Progenitor cell of endocrine pancreas (in vitro differentiated cells): ENCODE measurements around the gene TRAPPC8. TPM values are rescaled to one million over a fixed set of nuclear protein-coding genes. Genes with fewer than 3 reads are reported as not detected.
"Not testable (repeated sequence)": the region's sequence is repeated elsewhere in the genome, so short reads cannot be mapped to it uniquely, and the experiment has no call there.

ENCODE experiments used
- DNase-seq: peaks from one replicate; pipeline ENCODE4 v3.0.0; 2021; ENCODE audit warnings: low spot score; ENCODE audit not compliant: unreplicated experiment
- H3K27ac Mint-ChIP-seq: 2 replicates; pipeline ENCODE4 v1.8.0; 2021; ENCODE audit warnings: mild to moderate bottlenecking, moderate library complexity, mixed read lengths
- H3K27me3 Mint-ChIP-seq: 2 replicates; pipeline ENCODE4 v1.8.0; 2021; ENCODE audit warnings: mixed read lengths
- H3K36me3 Mint-ChIP-seq: 2 replicates; pipeline ENCODE4 v1.8.0; 2022; ENCODE audit warnings: mixed read lengths; ENCODE audit not compliant: insufficient read depth
- H3K4me1 Mint-ChIP-seq: 2 replicates; pipeline ENCODE4 v1.8.0; 2021; ENCODE audit warnings: low read depth, mixed read lengths
- H3K4me3 Mint-ChIP-seq: 2 replicates; pipeline ENCODE4 v1.8.0; 2021; ENCODE audit warnings: low read depth, mild to moderate bottlenecking, moderate library complexity, mixed read lengths
- H3K9me3 Mint-ChIP-seq: 2 replicates; pipeline ENCODE4 v1.8.0; 2021; ENCODE audit warnings: low read depth, mixed read lengths
- total RNA-seq: library from RNA; stranded (reverse); gene quantifications from 2 replicates; pipeline ENCODE4 v1.2.1, GENCODE V29; 2021
- TF ChIP-seq, protein P1 (sequence below): fragments of 200-600 bp; sonication (generic); IDR thresholded peaks from one replicate; pipeline ENCODE4 v1.5.0; 2021; ENCODE audit warnings: antibody characterized with exemption, mild to moderate bottlenecking; ENCODE audit not compliant: unreplicated experiment

The TRAPPC8 gene
- total RNA-seq, 1 donor from 2014 or later, result 39.8 TPM

DNA sequence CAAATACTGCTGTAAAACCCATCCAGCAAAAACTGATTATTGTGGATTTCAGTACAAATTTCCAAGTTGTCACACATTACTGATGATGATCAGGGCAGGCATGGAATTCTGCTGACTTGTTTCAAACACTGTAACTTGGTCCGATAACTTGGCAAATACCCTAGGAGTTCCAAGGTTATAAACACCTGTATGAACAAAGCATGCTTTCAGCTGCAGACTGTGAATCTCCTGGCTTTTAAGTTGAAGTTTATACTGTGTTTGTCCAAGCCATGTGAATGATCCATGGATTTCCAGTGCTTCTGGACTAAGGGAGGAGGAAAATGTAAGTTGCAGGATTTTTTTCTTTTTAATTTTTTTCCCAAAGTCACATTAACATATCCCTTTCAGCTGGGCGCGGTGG lies 112.2 kb downstream of the TRAPPC8 start:
- no peak for DNase-seq
- no peak overlapping the region for H3K27ac Mint-ChIP-seq
- peaks cover 19% of the 10 kb centered on the region for H3K9me3 Mint-ChIP-seq
- no peaks in the 10 kb centered on the region for H3K4me1 Mint-ChIP-seq
- H3K27me3 Mint-ChIP-seq, result no peaks in the 10 kb centered on the region
- no peak overlapping the region for H3K4me3 Mint-ChIP-seq
- H3K36me3 Mint-ChIP-seq, result peaks cover 40% of the 10 kb centered on the region
- TF ChIP-seq, protein P1, sequence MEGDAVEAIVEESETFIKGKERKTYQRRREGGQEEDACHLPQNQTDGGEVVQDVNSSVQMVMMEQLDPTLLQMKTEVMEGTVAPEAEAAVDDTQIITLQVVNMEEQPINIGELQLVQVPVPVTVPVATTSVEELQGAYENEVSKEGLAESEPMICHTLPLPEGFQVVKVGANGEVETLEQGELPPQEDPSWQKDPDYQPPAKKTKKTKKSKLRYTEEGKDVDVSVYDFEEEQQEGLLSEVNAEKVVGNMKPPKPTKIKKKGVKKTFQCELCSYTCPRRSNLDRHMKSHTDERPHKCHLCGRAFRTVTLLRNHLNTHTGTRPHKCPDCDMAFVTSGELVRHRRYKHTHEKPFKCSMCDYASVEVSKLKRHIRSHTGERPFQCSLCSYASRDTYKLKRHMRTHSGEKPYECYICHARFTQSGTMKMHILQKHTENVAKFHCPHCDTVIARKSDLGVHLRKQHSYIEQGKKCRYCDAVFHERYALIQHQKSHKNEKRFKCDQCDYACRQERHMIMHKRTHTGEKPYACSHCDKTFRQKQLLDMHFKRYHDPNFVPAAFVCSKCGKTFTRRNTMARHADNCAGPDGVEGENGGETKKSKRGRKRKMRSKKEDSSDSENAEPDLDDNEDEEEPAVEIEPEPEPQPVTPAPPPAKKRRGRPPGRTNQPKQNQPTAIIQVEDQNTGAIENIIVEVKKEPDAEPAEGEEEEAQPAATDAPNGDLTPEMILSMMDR, result no peak

DNA sequence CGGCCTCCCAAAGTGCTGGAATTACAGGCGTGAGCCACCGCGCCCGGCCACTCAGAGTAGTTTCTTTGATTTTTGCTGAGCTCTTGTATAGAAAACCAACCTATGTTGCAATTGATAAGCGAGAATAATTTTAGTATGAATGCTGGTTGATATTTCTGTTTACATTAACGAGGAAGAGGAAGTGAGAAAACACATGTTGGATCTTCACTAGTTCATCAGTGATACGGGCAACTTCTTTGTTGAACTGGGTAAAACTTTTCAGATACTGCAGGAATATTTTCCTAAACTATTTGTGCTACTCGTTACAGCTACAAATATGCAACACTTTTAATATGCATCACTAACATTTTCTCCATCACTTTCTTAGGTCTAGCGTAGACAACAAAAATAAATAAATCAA lies 114.3 kb downstream of the TRAPPC8 start:
- Mint-ChIP-seq H3K9me3 (peaks cover 19% of the 10 kb centered on the region), H3K27me3 (no peaks in the 10 kb centered on the region), H3K27ac (no peak overlapping the region), H3K4me1 (no peaks in the 10 kb centered on the region), H3K4me3 (no peak overlapping the region), H3K36me3 (peaks cover 32% of the 10 kb centered on the region)
- TF ChIP-seq, protein P1, result no peak
- no peak for DNase-seq

DNA sequence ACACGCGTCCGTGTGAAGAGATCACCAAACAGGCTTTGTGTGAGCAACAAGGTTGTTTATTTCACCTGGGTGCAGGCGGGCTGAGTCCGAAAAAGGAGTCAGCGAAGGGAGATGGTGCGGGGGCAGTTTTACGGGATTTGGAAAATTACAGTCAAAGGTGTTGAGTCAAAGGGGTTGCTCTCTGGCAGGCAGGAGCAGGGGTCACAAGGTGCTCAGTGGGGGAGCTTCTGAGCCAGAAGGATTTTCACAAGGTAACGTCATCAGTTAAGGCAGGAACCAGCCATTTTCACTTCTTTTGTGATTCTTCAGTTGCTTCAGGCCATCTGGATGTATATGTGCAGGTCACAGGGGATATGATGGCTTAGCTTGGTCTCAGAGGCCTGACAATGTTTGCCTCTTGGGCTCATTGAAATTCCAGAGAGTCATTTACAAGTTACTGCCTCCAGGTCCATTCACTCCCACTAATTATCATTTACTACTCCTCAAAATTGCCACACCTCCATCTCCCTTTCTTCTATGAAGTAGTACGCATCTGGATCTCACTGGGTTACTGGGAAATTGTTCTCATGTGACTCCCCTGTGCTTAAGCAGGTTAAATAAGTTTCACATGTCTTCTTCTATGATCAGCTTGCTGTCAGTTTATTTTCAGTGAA lies 116.1 kb downstream of the TRAPPC8 start:
- H3K4me1 Mint-ChIP-seq, result not testable (repeated sequence)
- H3K9me3 Mint-ChIP-seq, result peaks cover 19% of the 10 kb centered on the region

DNA sequence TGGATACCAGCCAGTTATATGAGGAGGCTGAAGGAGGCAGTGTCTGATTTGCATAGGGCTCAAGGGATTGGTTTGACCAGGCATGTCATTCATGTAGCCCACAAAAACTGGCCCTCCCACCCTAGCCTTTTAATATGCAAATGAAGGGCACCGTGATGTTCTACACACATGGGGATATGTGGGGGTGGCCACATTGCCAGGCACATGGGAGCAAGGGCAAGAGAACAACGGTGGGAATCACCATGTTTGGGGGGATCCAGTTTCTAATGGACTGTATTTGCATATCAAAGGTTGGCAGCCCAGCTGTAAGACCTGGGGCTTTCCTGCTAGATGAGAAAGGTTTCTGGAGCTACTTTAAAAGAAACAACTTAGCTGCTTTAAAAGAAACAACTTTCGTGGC lies 117.2 kb downstream of the TRAPPC8 start:
- peaks cover 19% of the 10 kb centered on the region for H3K9me3 Mint-ChIP-seq
- no peak overlapping the region for H3K4me3 Mint-ChIP-seq
- no peak for DNase-seq
- TF ChIP-seq, protein P1, result no peak
- H3K27ac Mint-ChIP-seq, result no peak overlapping the region
- peaks cover 30% of the 10 kb centered on the region for H3K36me3 Mint-ChIP-seq
- no peaks in the 10 kb centered on the region for H3K27me3 Mint-ChIP-seq
- H3K4me1 Mint-ChIP-seq, result peaks cover 4% of the 10 kb centered on the region

More for the DNA sequence above, 116.1 kb downstream of the TRAPPC8 start:
- H3K36me3 Mint-ChIP-seq, result peaks cover 30% of the 10 kb centered on the region
- not testable (repeated sequence) for DNase-seq, H3K27ac Mint-ChIP-seq, H3K27me3 Mint-ChIP-seq, H3K4me3 Mint-ChIP-seq

DNA sequence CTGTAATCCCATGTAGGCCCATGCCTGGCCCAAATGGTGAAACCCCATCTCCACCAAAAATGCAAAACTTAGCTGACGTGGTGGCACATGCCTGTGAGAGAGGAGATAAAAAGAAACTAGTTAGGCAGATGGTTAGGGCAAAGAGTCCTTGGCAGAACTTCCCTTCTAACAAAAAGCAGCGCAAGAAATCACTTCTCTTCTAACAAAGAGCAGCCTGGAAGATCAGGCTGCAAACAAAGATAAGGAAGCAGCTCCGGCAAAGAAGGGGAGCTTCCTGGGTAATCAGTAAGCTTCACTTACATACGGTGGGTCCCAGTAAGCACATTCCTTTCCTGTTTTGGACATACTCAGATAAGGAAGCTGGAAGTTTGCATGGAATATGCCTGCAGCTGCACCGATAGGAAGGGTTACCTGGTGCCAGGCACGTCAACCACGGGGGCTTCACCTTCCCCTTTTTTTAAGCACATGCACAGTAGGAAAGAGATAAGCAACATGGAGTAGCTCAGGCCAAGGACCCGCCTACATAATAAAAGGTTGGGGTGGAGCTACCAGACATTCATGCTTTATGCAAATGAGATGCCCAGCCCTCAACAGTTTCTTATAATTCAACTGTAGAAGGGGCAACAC lies 121.3 kb downstream of the TRAPPC8 start:
- no peaks in the 10 kb centered on the region for H3K9me3 Mint-ChIP-seq
- H3K27ac Mint-ChIP-seq, result peak overlapping the region; percentile 96
- TF ChIP-seq, protein P1, result no peak
- peaks cover 11% of the 10 kb centered on the region for H3K4me1 Mint-ChIP-seq
- H3K4me3 Mint-ChIP-seq, result no peak overlapping the region
- H3K27me3 Mint-ChIP-seq, result no peaks in the 10 kb centered on the region
- H3K36me3 Mint-ChIP-seq, result peaks cover 2% of the 10 kb centered on the region
- no peak for DNase-seq

DNA sequence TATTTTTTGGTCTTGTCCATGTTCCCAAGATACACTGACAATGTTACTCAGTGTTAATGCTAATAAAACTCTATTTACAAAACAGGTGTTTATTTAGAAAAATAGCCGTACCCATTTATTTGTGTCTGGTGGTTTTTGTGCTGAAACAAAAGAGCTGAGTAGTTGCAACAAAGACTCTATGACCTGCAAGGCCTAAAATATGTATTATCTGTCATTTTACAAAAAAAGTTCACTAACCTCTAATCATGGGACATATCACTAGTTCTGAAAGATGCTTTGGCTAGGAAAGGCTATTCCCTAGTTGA lies 123.1 kb downstream of the TRAPPC8 start:
- no peak for DNase-seq
- Mint-ChIP-seq H3K36me3 (no peaks in the 10 kb centered on the region), H3K4me3 (no peak overlapping the region), H3K27me3 (no peaks in the 10 kb centered on the region), H3K4me1 (peaks cover 11% of the 10 kb centered on the region), H3K9me3 (no peaks in the 10 kb centered on the region), H3K27ac (peak overlapping the region; percentile 33)
- TF ChIP-seq, protein P1, result no peak
